HEK293 (cell line): Measurements from ENCODE around the gene ANKRD6.

Experiments
- HOXD13 ChIP-seq: sonication (generic); formaldehyde crosslinking; IDR thresholded peaks from 2 replicates; pipeline ENCODE4 v1.8.0; 2022; ENCODE audit warnings: missing genetic modification reagents, borderline replicate concordance
- PBX3 ChIP-seq: sonication (generic); formaldehyde crosslinking; IDR thresholded peaks from 2 replicates; pipeline ENCODE4 v1.8.1; 2022; ENCODE audit warnings: mild to moderate bottlenecking, moderate library complexity, missing genetic modification reagents
- REST ChIP-seq: fragments of 450-650 bp; formaldehyde crosslinking; IDR thresholded peaks from 2 replicates; pipeline ENCODE4 v1.5.1; 2016; ENCODE audit warnings: missing biosample characterization, missing genetic modification characterization
- ZFHX2 ChIP-seq: fragments of 450-650 bp; formaldehyde crosslinking; conservative IDR thresholded peaks from 2 replicates; pipeline ENCODE4 v1.5.1; 2016; ENCODE audit warnings: missing biosample characterization, missing genetic modification characterization
- ZNF138 ChIP-seq: fragments of 450-650 bp; formaldehyde crosslinking; IDR thresholded peaks from 2 replicates; pipeline ENCODE4 v1.5.1; 2016; ENCODE audit warnings: missing biosample characterization, missing genetic modification characterization, borderline replicate concordance
- ZNF175 ChIP-seq: fragments of 450-650 bp; formaldehyde crosslinking; IDR thresholded peaks from 2 replicates; pipeline ENCODE4 v1.5.1; 2016; ENCODE audit warnings: missing biosample characterization, missing genetic modification characterization
- ZNF274 ChIP-seq, 2 experiments: fragments of 200-500 bp in 1 of 2; fragments of 450-650 bp in 1 of 2; sonication (Bioruptor generic) in 1 of 2; formaldehyde crosslinking in 1 of 2; IDR thresholded peaks; 2 replicates each; pipeline versions ENCODE4 v1.5.1 to v1.6.1; 2014 to 2016; ENCODE audit warnings: borderline replicate concordance in 1 of 2, inconsistent platforms in 1 of 2, low read length in 1 of 2, missing biosample characterization in 1 of 2, missing genetic modification characterization in 1 of 2
- ZNF394 ChIP-seq: fragments of 450-650 bp; formaldehyde crosslinking; IDR thresholded peaks from 2 replicates; pipeline ENCODE4 v1.5.1; 2016; ENCODE audit warnings: missing biosample characterization, missing genetic modification characterization, mild to moderate bottlenecking, moderate library complexity, borderline replicate concordance
- ZNF48 ChIP-seq: fragments of 450-650 bp; formaldehyde crosslinking; IDR thresholded peaks from 2 replicates; pipeline ENCODE4 v1.5.1; 2016; ENCODE audit warnings: missing biosample characterization, missing genetic modification characterization
- ZNF513 ChIP-seq: fragments of 450-650 bp; IDR thresholded peaks from 2 replicates; pipeline ENCODE4 v1.5.1; 2018; ENCODE audit warnings: missing biosample characterization, missing genetic modification characterization
- ZNF830 ChIP-seq: fragments of 450-650 bp; IDR thresholded peaks from 2 replicates; pipeline ENCODE4 v1.5.0; 2018; ENCODE audit warnings: missing biosample characterization, missing genetic modification characterization, low read depth, mild to moderate bottlenecking, moderate library complexity
- ZSCAN18 ChIP-seq: fragments of 450-650 bp; formaldehyde crosslinking; IDR thresholded peaks from 2 replicates; pipeline ENCODE4 v1.5.1; 2016; ENCODE audit warnings: missing biosample characterization, missing genetic modification characterization
- TF ChIP-seq, protein P1 (sequence below): fragments of 450-650 bp; formaldehyde crosslinking; IDR thresholded peaks from 2 replicates; pipeline ENCODE4 v1.5.1; 2016; ENCODE audit warnings: missing biosample characterization, missing genetic modification characterization
- TF ChIP-seq, protein P2 (sequence below): fragments of 450-650 bp; formaldehyde crosslinking; IDR thresholded peaks from 2 replicates; pipeline ENCODE4 v1.5.1; 2017; ENCODE audit warnings: missing biosample characterization, missing genetic modification characterization

GRCh38 chr6:89410231-89410761, 22.7 kb upstream of the ANKRD6 start:
- TF ChIP-seq, protein P1, sequence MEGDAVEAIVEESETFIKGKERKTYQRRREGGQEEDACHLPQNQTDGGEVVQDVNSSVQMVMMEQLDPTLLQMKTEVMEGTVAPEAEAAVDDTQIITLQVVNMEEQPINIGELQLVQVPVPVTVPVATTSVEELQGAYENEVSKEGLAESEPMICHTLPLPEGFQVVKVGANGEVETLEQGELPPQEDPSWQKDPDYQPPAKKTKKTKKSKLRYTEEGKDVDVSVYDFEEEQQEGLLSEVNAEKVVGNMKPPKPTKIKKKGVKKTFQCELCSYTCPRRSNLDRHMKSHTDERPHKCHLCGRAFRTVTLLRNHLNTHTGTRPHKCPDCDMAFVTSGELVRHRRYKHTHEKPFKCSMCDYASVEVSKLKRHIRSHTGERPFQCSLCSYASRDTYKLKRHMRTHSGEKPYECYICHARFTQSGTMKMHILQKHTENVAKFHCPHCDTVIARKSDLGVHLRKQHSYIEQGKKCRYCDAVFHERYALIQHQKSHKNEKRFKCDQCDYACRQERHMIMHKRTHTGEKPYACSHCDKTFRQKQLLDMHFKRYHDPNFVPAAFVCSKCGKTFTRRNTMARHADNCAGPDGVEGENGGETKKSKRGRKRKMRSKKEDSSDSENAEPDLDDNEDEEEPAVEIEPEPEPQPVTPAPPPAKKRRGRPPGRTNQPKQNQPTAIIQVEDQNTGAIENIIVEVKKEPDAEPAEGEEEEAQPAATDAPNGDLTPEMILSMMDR (tag by site-specific recombination): no peak
- TF ChIP-seq ZNF274 (IDR thresholded peaks at IDR 0.05; ENCODE audit: low read length) (no peak), ZNF274 (tag by site-specific recombination; IDR thresholded peaks at IDR 0.05; ENCODE audit: borderline replicate concordance) (no peak), ZSCAN18 (tag by site-specific recombination) (no peak), ZNF830 (no peak), ZNF48 (tag by site-specific recombination) (no peak), ZFHX2 (no peak), ZNF138 (no peak), ZNF394 (tag by site-specific recombination) (no peak), HOXD13 (CRISPR knock-in tag) (no peak), ZNF513 (tag by site-specific recombination) (no peak), REST (tag by site-specific recombination) (no peak), ZNF175 (no peak), PBX3 (CRISPR knock-in tag) (no peak)
- TF ChIP-seq, protein P2, sequence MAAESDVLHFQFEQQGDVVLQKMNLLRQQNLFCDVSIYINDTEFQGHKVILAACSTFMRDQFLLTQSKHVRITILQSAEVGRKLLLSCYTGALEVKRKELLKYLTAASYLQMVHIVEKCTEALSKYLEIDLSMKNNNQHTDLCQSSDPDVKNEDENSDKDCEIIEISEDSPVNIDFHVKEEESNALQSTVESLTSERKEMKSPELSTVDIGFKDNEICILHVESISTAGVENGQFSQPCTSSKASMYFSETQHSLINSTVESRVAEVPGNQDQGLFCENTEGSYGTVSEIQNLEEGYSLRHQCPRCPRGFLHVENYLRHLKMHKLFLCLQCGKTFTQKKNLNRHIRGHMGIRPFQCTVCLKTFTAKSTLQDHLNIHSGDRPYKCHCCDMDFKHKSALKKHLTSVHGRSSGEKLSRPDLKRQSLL (tag by site-specific recombination): no peak
